Fibroblast of lung (primary cell): ENCODE results near the gene MEGF6. TPM values are rescaled to one million over a fixed set of nuclear protein-coding genes. Genes with fewer than 3 reads are reported as not detected.

Source experiments
- DNase-seq, 2 donors: peaks; one replicate each; pipeline versions ENCODE4 v3.0.0 to v3.0.0-alpha.2; 2010; ENCODE audit warnings: low read depth in 2 of 2
- H2AFZ ChIP-seq: 2 replicates; pipeline ENCODE4 v1.5.1; 2012; ENCODE audit warnings: low read length, control low read depth, inconsistent platforms
- H3K27ac ChIP-seq: 2 replicates; pipeline ENCODE4 v1.5.1; 2011; ENCODE audit warnings: low read length, control low read depth; ENCODE audit not compliant: insufficient read depth
- H3K27me3 ChIP-seq: 2 replicates; pipeline ENCODE4 v1.5.1; 2011; ENCODE audit warnings: mild to moderate bottlenecking, low read length; ENCODE audit not compliant: control insufficient read depth, insufficient read depth
- H3K36me3 ChIP-seq: 2 replicates; pipeline ENCODE4 v1.5.1; 2011; ENCODE audit warnings: low read length; ENCODE audit not compliant: control insufficient read depth, insufficient read depth
- H3K4me1 ChIP-seq: 2 replicates; pipeline ENCODE4 v1.5.1; 2011; ENCODE audit warnings: low read length; ENCODE audit not compliant: control insufficient read depth, insufficient read depth; ENCODE audit errors: extremely low read depth
- H3K4me2 ChIP-seq: 2 replicates; pipeline ENCODE4 v1.5.1; 2011; ENCODE audit warnings: low read length, control low read depth; ENCODE audit not compliant: insufficient read depth; ENCODE audit errors: extremely low read depth
- H3K4me3 ChIP-seq, 4 experiments: fragments of 200-600 bp in 1 of 4; sonication (generic) in 1 of 4; replicated peaks in 1 of 4; 2 replicates each; pipeline ENCODE4 v1.5.1; 2011 to 2016; ENCODE audit warnings: low read length in 4 of 4, low read depth in 3 of 4, mild to moderate bottlenecking in 3 of 4, control low read depth in 2 of 4, inconsistent platforms in 1 of 4, mixed read lengths in 1 of 4; ENCODE audit not compliant: insufficient read depth in 1 of 4; ENCODE audit errors: control extremely low read depth in 1 of 4
- H3K79me2 ChIP-seq: 2 replicates; pipeline ENCODE4 v1.5.1; 2012; ENCODE audit warnings: mild to moderate bottlenecking, low read length, inconsistent platforms; ENCODE audit not compliant: control insufficient read depth, insufficient read depth
- H3K9ac ChIP-seq: 2 replicates; pipeline ENCODE4 v1.5.1; 2011; ENCODE audit warnings: mild to moderate bottlenecking, low read length, control low read depth; ENCODE audit not compliant: insufficient read depth
- H3K9me3 ChIP-seq: 2 replicates; pipeline ENCODE4 v1.5.1; 2012; ENCODE audit warnings: low read depth, low read length; ENCODE audit not compliant: control insufficient read depth, insufficient read depth
- H4K20me1 ChIP-seq: 2 replicates; pipeline ENCODE4 v1.5.1; 2011; ENCODE audit warnings: low read length; ENCODE audit not compliant: control insufficient read depth, insufficient read depth; ENCODE audit errors: extremely low read depth
- CTCF ChIP-seq, 2 donors: IDR thresholded peaks in 1 of 2; conservative IDR thresholded peaks in 1 of 2; 1 replicate in 1 of 2; 2 replicates in 1 of 2; pipeline ENCODE4 v1.5.1; 2011 to 2012; ENCODE audit warnings: low read length in 2 of 2, control low read depth in 1 of 2, inconsistent platforms in 1 of 2, low read depth in 1 of 2, mild to moderate bottlenecking in 1 of 2
- EZH2 ChIP-seq: IDR thresholded peaks from 2 replicates; pipeline ENCODE4 v1.5.1; 2012; ENCODE audit warnings: low read length, control low read depth, mild to moderate bottlenecking; ENCODE audit errors: missing control alignments
- polyA plus RNA-seq, 2 donors: library from polyadenylated mRNA; depleted of rRNA in 1 of 2; stranded (reverse) in 1 of 2; unstranded in 1 of 2; fragments of >200 nt; gene quantifications; 2 replicates each; pipeline ENCODE4 v1.2.1, GENCODE V29; 2011 to 2012; ENCODE audit warnings: missing spikeins in 1 of 2
- total RNA-seq: library from RNA; depleted of rRNA; stranded (reverse); fragments of >200 nt; gene quantifications from 2 replicates; pipeline ENCODE4 v1.2.1, GENCODE V29; 2014

Gene MEGF6
- total and polyA plus RNA-seq, 2 donors (not counting 1 experiment from before 2014, with no cell fraction given), result 1.6 to 11.6 TPM

- H2AFZ ChIP-seq, result no peak overlapping the region
- peak; percentile 33 to 57 for DNase-seq
Measured at GRCh38 chr1:3453203-3453761, 158.0 kb downstream of the MEGF6 start.

GRCh38 chr1:3452866-3453175 lies 158.5 kb downstream of the MEGF6 start:
- Histone ChIP-seq H3K9ac (no peak overlapping the region), H3K9me3 (no peaks in the 10 kb centered on the region), H3K4me3 (no peak overlapping the region), H2AFZ (no peak overlapping the region), H3K27ac (no peak overlapping the region), H4K20me1 (no peaks in the 10 kb centered on the region), H3K4me2 (no peak overlapping the region), H3K4me1 (no peaks in the 10 kb centered on the region), H3K79me2 (no peaks in the 10 kb centered on the region), H3K36me3 (no peaks in the 10 kb centered on the region), H3K27me3 (no peaks in the 10 kb centered on the region)
- no peak for TF ChIP-seq CTCF (conservative IDR thresholded peaks at IDR 0.05 in 1 of 2, IDR thresholded peaks at IDR 0.05 in 1 of 2; ENCODE audit: low read depth in 1 of 2, low read length in 2 of 2)
- no peak for TF ChIP-seq EZH2
- DNase-seq, result no peak

More at GRCh38 chr1:3453203-3453761, 158.0 kb downstream of the MEGF6 start:
- Histone ChIP-seq H3K4me1 (no peaks in the 10 kb centered on the region), H3K79me2 (no peaks in the 10 kb centered on the region), H3K27ac (no peak overlapping the region), H3K9ac (no peak overlapping the region), H4K20me1 (no peaks in the 10 kb centered on the region), H3K27me3 (no peaks in the 10 kb centered on the region), H3K4me2 (no peak overlapping the region), H3K9me3 (no peaks in the 10 kb centered on the region), H3K36me3 (no peaks in the 10 kb centered on the region), H3K4me3 (no peak overlapping the region)
- peak; percentile 87 to 88 for TF ChIP-seq CTCF (conservative IDR thresholded peaks at IDR 0.05 in 1 of 2, IDR thresholded peaks at IDR 0.05 in 1 of 2; ENCODE audit: low read depth in 1 of 2, low read length in 2 of 2)
- no peak for TF ChIP-seq EZH2

- TF ChIP-seq EZH2, result no peak
- TF ChIP-seq CTCF (conservative IDR thresholded peaks at IDR 0.05 in 1 of 2, IDR thresholded peaks at IDR 0.05 in 1 of 2; ENCODE audit: low read depth in 1 of 2, low read length in 2 of 2), result no peak
- Histone ChIP-seq H3K4me2 (no peak overlapping the region), H2AFZ (no peak overlapping the region)
Measured at GRCh38 chr1:3451994-3452865, 159.1 kb downstream of the MEGF6 start.

More at GRCh38 chr1:3451994-3452865, 159.1 kb downstream of the MEGF6 start:
- Histone ChIP-seq H3K36me3 (no peaks in the 10 kb centered on the region), H4K20me1 (no peaks in the 10 kb centered on the region), H3K27me3 (no peaks in the 10 kb centered on the region), H3K4me3 (no peak overlapping the region), H3K79me2 (no peaks in the 10 kb centered on the region), H3K9ac (no peak overlapping the region), H3K9me3 (no peaks in the 10 kb centered on the region), H3K4me1 (no peaks in the 10 kb centered on the region), H3K27ac (no peak overlapping the region)
- no peak for DNase-seq
